ENCODE results near the gene TJP1.

TJP1 gene

DNA sequence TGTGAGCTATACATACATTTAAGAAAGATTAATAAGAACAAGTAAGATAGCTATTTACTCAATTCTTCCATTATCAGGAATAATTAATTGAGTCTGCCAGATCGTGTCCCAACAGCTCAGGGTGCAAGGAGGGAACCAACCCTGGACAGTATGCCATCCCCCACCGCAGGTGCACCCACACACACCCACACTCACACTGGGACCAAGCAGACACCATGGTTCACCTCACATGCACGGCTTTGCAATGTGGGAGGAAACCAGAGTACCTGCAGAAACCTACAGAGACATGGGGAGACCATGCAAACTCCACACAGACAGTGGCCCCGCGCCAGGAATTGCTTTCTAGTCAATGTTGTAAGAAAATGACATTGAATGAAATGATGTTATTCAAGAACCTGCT lies 20.0 kb upstream of the TJP1 start:
- TF ChIP-seq, protein P1, sequence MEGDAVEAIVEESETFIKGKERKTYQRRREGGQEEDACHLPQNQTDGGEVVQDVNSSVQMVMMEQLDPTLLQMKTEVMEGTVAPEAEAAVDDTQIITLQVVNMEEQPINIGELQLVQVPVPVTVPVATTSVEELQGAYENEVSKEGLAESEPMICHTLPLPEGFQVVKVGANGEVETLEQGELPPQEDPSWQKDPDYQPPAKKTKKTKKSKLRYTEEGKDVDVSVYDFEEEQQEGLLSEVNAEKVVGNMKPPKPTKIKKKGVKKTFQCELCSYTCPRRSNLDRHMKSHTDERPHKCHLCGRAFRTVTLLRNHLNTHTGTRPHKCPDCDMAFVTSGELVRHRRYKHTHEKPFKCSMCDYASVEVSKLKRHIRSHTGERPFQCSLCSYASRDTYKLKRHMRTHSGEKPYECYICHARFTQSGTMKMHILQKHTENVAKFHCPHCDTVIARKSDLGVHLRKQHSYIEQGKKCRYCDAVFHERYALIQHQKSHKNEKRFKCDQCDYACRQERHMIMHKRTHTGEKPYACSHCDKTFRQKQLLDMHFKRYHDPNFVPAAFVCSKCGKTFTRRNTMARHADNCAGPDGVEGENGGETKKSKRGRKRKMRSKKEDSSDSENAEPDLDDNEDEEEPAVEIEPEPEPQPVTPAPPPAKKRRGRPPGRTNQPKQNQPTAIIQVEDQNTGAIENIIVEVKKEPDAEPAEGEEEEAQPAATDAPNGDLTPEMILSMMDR (IDR thresholded peaks at IDR 0.05; ENCODE audit: extremely low read depth, insufficient read depth, missing control alignments) = no peak
- no peak for DNase-seq (ENCODE audit: low spot score)
- in situ Hi-C loops (cut with MboI; ENCODE audit: low pct_unique_long_range_greater_than_20kb, low sequenced_read_pairs, unreplicated experiment) = no loop called here

- TF ChIP-seq, protein P1 (IDR thresholded peaks at IDR 0.05; ENCODE audit: extremely low read depth, insufficient read depth, missing control alignments) = no peak
- DNase-seq (ENCODE audit: low spot score) = no peak
- in situ Hi-C loops (cut with MboI; ENCODE audit: low pct_unique_long_range_greater_than_20kb, low sequenced_read_pairs, unreplicated experiment) = no loop called here
Observed at GRCh38 chr15:29840926-29841325, 18.7 kb upstream of the TJP1 start.

GRCh38 chr15:29840054-29840453 lies 17.8 kb upstream of the TJP1 start:
- TF ChIP-seq, protein P1 (IDR thresholded peaks at IDR 0.05; ENCODE audit: extremely low read depth, insufficient read depth, missing control alignments) = no peak

GRCh38 chr15:29838352-29839010 lies 16.2 kb upstream of the TJP1 start:
- no peak for DNase-seq (ENCODE audit: low spot score)
- TF ChIP-seq, protein P1 (IDR thresholded peaks at IDR 0.05; ENCODE audit: extremely low read depth, insufficient read depth, missing control alignments) = no peak
- in situ Hi-C loops (cut with MboI; ENCODE audit: low pct_unique_long_range_greater_than_20kb, low sequenced_read_pairs, unreplicated experiment) = no loop called here

More at GRCh38 chr15:29840054-29840453, 17.8 kb upstream of the TJP1 start:
- in situ Hi-C loops (cut with MboI; ENCODE audit: low pct_unique_long_range_greater_than_20kb, low sequenced_read_pairs, unreplicated experiment) = no loop called here
- no peak for DNase-seq (ENCODE audit: low spot score)

DNA sequence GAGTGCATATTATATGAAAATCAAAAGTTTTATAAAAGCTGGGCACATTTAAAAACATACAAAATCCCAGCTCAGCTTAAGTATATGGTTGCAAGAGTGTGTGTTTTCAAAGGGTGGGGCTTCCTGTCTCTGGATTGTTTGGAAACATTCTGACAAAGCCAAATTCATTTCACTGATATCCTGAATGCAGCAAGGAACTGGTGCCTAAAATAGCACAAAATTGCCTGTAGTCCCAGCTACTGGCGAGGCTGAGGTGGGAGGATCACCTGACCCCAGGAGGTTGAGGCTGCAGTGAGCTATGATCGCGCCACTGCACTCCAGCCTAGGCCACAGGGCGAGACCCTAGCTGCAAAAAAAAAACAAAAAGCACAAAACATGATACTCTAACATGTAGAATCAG lies 13.0 kb upstream of the TJP1 start:
- no peak for DNase-seq (ENCODE audit: low spot score)
- in situ Hi-C loops (cut with MboI; ENCODE audit: low pct_unique_long_range_greater_than_20kb, low sequenced_read_pairs, unreplicated experiment) = no loop called here
- TF ChIP-seq, protein P1 (IDR thresholded peaks at IDR 0.05; ENCODE audit: extremely low read depth, insufficient read depth, missing control alignments) = no peak

DNA sequence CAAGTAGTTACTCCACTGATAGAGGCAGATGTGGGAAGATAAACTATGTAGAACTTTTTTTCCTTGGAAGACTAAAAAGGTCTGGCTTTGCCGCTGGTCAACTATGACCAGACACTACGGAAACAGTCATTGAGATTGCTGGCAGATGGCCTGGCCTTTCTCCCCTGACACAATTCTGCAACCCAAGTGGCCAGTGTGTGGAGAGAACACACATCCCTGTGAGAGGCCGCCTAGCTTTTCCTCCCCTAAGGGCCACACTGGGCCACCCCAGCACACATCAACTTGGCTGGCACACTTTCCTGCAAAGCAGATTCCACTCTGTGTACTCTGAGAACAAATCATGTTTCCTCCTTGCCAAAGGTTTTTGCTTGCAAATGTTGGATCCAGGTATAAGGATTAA lies 10.4 kb upstream of the TJP1 start:
- in situ Hi-C loops (cut with MboI; ENCODE audit: low pct_unique_long_range_greater_than_20kb, low sequenced_read_pairs, unreplicated experiment) = no loop called here
- no peak for DNase-seq (ENCODE audit: low spot score)
- TF ChIP-seq, protein P1 (IDR thresholded peaks at IDR 0.05; ENCODE audit: extremely low read depth, insufficient read depth, missing control alignments) = no peak

Data from GM13977 (cell line).